ENCODE data around the gene ZNF608.

DNA sequence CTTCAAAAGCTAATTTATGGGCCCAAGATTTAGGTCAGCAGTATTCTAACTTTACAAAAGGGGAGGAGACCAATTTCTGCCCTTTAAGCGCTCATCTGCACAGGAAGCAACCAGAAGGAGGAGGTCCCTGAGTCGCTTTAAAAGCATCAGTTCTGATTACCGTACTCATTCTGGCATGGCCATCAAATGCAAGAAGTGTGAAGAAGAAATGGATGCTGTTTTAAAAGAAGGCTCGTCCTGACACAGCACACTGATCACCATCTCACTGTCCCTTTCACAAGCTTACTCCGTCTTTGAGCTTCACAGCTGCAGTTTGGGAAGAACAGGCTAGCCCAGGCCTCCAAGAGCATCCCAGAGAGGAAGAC, 17.5 kb downstream of the ZNF608 start:
- no peak for TF ChIP-seq FOS (IDR thresholded peaks at IDR 0.05; ENCODE audit: borderline replicate concordance, insufficient read depth, low read length)
- TF ChIP-seq, protein P1, sequence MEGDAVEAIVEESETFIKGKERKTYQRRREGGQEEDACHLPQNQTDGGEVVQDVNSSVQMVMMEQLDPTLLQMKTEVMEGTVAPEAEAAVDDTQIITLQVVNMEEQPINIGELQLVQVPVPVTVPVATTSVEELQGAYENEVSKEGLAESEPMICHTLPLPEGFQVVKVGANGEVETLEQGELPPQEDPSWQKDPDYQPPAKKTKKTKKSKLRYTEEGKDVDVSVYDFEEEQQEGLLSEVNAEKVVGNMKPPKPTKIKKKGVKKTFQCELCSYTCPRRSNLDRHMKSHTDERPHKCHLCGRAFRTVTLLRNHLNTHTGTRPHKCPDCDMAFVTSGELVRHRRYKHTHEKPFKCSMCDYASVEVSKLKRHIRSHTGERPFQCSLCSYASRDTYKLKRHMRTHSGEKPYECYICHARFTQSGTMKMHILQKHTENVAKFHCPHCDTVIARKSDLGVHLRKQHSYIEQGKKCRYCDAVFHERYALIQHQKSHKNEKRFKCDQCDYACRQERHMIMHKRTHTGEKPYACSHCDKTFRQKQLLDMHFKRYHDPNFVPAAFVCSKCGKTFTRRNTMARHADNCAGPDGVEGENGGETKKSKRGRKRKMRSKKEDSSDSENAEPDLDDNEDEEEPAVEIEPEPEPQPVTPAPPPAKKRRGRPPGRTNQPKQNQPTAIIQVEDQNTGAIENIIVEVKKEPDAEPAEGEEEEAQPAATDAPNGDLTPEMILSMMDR (IDR thresholded peaks at IDR 0.05; ENCODE audit: extremely low read depth in 1 of 2, insufficient read depth in 1 of 2, low read depth in 1 of 2, low read length in 2 of 2), result no peak
- TF ChIP-seq POLR2A (IDR thresholded peaks at IDR 0.05; ENCODE audit: low read depth, low read length), result no peak
- no peak for TF ChIP-seq EZH2 (IDR thresholded peaks at IDR 0.05; ENCODE audit: borderline replicate concordance, low read depth, low read length, severe bottlenecking)
- TF ChIP-seq, protein P2, sequence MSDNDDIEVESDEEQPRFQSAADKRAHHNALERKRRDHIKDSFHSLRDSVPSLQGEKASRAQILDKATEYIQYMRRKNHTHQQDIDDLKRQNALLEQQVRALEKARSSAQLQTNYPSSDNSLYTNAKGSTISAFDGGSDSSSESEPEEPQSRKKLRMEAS (IDR thresholded peaks at IDR 0.05; ENCODE audit: insufficient read depth, insufficient read length), result no peak
- TF ChIP-seq POLR2AphosphoS5 (IDR thresholded peaks at IDR 0.05; ENCODE audit: insufficient read depth, low read depth, low read length), result no peak
